ENCODE measurements around the gene CTR9.
"Not testable (repeated sequence)": the region's sequence is repeated elsewhere in the genome, so short reads cannot be mapped to it uniquely, and the experiment has no call there.

The CTR9 gene

DNA sequence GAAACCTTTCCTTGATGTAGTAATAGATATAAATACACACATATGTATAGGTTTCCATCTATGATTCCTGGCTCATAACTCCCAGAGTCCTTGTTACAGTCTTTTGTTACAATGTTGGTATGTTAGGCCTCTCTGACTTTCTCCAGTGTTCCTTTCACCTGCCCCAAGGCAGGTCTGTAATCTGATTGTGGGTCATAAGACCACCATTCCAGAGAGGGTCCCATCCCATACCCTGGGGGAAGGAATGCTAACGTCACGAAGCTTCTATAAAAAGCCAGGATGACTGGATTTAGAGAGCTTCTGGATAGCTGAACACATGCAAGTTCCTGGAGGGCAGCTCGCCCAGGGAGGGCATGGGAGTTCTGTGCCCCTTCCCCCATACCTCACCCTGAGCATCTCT lies 71.4 kb downstream of the CTR9 start:
- DNase-seq (ENCODE audit: low read depth): not testable (repeated sequence)

DNA sequence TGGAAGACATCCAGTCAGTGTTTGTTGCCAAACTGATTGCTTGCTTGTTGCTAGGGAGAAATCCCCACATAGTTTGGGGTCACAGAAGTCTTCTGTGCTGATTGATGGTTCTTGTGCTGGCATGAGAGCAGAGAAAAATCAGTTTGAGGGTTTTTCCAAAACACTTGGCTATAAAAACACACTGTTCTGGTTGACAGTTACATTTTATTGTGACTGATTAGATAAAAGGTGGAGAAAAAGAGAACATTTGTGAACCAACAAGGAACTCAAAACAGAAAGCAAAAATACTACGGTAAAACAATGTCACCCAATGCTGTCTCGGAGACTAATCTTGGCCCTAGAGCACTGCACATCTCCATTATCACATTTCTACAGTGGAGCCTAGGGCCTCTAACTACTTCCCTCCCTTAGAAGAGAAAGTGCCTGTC lies 72.1 kb downstream of the CTR9 start:
- no peak for DNase-seq (ENCODE audit: low read depth)

DNA sequence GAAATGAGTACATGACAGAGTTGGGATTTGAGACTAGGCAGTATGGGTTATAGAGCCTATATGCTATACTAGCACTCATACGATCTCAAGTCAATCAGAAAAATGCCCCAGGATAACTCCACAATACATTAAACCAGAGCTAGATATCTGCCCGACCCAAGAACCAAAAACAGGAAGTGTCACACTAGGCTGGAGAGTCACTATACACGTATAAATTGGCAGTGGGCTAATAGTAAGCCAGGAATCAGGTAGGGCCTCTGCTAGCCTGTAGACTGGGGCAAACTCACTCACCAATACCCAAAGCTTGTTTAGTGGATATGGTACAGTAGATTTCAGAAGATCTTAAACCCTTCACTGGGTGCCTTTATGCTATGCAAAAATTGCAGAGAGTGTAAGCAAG lies 73.8 kb downstream of the CTR9 start:
- no peak for DNase-seq (ENCODE audit: low read depth)

DNA sequence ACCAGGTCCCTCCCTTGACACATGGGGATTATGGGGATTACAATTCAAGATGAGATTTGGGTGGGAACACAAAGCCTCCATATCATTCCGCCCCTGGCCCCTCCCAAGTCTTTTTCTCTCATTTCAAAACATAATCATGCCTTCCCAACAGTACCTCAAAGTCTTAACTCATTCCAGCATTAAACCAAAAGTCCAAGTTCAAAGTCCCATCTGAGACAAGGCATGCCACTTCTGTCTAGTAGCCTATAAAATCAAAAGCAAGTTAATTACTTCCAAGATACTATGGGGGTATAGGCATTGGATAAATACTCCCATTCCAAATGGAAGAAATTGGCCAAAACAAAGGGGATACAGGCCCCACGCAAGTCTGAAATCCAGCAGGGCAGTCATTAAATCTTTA lies 77.4 kb downstream of the CTR9 start:
- no peak for DNase-seq (ENCODE audit: low read depth)

DNA sequence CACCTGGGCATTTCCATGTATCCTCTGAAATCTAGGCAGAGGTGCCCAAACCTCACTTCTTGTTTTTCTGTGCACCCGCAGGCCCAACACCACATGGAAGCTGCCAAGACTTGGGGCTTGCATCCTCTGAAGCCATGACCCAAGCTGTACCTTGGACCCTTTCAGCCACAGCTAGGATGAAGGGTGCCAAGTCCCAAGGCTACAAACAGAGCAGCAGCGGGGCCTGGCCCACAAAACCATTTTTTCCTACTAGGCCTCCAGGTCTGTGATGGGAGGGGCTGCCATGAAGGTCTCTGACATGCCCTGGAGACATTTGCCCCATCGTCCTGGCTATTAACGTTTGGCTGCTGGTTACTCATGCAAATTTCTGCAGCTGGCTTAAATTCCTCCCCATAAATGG lies 78.1 kb downstream of the CTR9 start:
- DNase-seq (ENCODE audit: low read depth): no peak
